Lower leg skin (tissue), 3 donors: ENCODE results near the gene KRT16.

Experiments used
- CTCF ChIP-seq, 3 donors: fragments of 450-650 bp; IDR thresholded peaks; one replicate each; pipeline ENCODE4 v1.5.1; 2016; ENCODE audit warnings: antibody characterized with exemption in 3 of 3, mild to moderate bottlenecking in 3 of 3, moderate library complexity in 2 of 3
- POLR2A ChIP-seq, 2 donors: fragments of 450-650 bp; IDR thresholded peaks; one replicate each; pipeline ENCODE4 v1.6.1; 2016 to 2017; ENCODE audit warnings: antibody characterized with exemption in 2 of 2, mild to moderate bottlenecking in 1 of 2, moderate library complexity in 1 of 2

GRCh38 chr17:41650794-41651624 lies 38.4 kb upstream of the KRT16 start:
- TF ChIP-seq POLR2A (IDR thresholded peaks at IDR 0.05) (no peak), CTCF (IDR thresholded peaks at IDR 0.05) (no peak)
